KBM-7 (cell line): ENCODE data around the gene DHRS4.
A peak's percentile ranks its signal among the peaks of the same experiment; 100 is the strongest.
"Not testable (repeated sequence)": the region's sequence is repeated elsewhere in the genome, so short reads cannot be mapped to it uniquely, and the experiment has no call there.

Source experiments
- DNase-seq: peaks from one replicate; pipeline ENCODE4 v3.0.0-alpha.2; 2015
- in situ Hi-C: fragments of 300-500 bp; cut with MboI; formaldehyde crosslinking; loops from 2 replicates; pipeline ENCODE4 v1.14.3; 2020; ENCODE audit warnings: low sequenced_read_pairs, low pct_unique_long_range_greater_than_20kb, mixed read lengths

The DHRS4 gene

DNA sequence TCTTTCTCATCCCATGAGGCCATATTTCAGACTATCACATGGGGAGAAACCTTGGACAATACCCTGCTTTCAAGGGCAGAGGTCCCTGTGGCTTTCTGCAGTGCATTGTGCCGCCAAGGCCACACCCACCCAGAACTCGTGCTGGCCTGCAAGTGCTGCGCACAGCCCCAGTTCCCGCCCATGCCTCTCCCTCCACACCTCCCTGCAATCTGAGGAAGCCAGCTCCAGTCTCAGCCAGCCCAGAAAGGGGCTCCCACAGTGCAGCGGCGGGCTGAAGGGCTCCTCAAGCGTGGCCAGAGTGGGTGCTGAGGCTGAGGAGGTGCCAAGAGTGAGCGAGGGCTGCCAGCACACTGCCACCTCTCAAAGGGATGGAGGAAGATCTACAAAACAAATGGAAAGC lies 19.6 kb downstream of the DHRS4 start:
- in situ Hi-C loops, DNase-seq: not testable (repeated sequence)

DNA sequence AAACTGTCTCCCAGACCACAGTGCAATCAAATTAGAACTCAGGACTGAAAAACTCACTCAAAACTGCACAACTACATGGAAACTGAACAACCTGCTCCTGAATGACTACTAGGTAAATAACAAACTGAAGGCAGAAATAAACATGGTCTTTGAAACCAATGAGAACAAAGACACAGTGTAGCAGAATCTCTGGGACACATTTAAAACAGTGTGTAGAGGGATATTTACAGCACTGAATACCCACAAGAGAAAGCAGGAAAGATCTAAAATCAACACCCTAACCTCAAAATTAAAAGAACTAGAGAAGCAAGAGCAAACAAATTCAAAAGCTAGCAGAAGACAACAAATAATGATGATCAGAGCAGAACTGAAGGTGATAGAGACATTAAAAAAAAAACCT lies 20.5 kb downstream of the DHRS4 start:
- in situ Hi-C loops, DNase-seq: not testable (repeated sequence)

DNA sequence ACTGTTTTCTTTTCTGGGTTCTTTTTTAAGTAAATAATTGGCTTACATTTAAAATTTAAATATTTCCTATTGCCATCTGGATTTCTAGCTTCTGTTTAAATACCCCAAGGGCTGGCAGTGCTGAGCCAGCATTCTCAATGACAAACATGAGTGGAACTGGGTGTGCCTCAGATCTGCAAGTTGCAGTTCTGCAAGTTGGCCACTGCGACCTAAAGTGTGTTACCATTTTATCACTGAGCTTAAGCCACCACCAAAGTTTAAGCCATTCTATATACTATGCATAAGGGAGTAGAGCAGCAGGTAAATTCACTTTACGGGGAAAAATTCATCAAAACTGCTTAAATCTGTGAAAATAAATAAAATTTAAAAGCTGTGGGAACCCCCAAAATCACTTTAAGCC lies 23.6 kb downstream of the DHRS4 start:
- DNase-seq = peak; percentile 38
- in situ Hi-C loops = not testable (repeated sequence)

DNA sequence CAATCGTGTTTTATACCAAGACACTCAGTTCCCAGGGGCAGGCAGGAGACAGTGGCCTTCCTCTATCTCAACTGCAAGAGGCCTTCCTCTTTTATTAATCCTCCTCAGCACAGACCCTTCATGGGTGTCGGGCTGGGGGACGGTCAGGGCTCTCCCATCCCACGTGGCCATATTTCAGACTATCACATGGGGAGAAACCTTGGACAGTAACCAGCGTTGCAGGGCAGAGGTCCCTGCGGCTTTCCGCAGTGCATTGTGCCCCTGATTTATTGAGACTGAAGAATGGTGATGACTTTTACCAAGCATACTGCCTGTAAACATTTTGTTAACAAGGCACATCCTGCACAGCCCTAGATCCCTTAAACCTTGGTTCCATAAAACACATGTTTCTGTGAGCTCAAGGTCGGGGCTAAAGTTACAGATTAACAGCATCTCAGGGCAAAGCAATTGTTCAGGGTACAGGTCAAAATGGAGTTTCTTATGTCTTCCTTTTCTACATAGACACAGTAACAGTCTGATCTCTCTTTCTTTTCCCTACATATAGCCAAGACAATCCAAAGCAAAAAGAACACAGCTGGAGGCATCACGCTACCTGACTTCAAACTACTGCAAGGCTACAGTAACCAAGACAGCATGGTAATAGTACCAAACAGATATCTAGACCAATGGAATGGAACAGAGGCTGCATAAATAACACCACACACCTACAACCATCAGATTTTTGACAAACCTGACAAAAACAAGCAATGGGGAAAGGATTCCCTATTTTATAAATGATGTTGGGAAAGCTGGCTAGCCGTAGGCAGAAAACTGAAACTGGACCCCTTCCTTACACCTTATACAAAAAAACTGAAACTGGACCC lies 28.6 kb downstream of the DHRS4 start:
- in situ Hi-C loops, DNase-seq: not testable (repeated sequence)

DNA sequence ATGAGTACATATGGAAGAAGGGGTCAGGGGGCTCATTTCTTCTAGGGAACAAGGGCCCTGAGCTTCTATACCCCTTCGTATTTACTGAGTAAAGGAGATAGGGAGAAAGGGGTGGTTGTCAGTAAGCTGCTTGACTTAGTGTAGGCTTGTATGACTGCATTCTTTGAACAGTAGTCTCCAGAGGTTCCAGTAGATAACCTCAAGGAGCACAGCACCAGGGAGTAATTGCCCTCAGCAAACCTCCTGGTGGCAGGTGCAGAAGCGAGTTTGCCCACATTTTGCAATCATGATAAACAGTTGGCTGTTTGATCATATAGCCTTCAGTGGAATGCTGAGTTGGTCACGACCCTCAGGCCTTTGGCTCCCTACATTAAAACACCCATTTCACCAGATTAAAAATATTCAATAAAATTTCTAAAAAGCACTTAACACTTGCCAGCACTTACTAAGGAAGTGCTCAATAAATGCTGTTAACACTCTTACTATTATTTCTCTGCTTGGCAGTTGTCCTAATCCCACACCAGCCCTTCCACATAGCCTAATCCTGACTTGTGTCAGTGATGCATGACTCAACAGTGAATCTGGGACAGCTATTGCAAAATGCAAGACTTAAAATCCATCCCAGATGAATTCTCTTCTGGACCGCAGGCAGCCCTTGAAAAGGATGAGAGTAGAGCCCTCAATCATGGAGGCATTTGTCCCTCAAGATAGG lies 31.5 kb downstream of the DHRS4 start:
- in situ Hi-C loops = no loop called here
- DNase-seq = no peak

DNA sequence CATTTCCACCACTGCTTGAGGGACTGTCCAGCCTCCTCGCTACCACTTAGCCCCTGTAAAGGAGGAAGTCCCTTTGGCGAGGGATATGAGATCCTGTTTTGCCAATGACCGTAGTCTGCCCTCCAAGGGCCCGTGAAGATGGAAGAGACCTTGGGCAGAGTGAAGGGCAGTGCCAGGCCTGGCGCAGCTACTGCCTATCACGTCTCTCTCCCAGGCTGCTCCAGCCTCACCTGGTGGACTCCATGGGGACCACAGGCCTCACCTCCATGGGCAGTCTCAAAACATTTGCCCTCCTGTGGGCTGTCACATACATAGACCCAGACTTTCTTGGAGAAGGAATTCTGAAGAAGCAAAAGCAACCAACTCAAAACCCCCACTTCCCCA lies 34.6 kb downstream of the DHRS4 start:
- DNase-seq, in situ Hi-C loops: not testable (repeated sequence)

DNA sequence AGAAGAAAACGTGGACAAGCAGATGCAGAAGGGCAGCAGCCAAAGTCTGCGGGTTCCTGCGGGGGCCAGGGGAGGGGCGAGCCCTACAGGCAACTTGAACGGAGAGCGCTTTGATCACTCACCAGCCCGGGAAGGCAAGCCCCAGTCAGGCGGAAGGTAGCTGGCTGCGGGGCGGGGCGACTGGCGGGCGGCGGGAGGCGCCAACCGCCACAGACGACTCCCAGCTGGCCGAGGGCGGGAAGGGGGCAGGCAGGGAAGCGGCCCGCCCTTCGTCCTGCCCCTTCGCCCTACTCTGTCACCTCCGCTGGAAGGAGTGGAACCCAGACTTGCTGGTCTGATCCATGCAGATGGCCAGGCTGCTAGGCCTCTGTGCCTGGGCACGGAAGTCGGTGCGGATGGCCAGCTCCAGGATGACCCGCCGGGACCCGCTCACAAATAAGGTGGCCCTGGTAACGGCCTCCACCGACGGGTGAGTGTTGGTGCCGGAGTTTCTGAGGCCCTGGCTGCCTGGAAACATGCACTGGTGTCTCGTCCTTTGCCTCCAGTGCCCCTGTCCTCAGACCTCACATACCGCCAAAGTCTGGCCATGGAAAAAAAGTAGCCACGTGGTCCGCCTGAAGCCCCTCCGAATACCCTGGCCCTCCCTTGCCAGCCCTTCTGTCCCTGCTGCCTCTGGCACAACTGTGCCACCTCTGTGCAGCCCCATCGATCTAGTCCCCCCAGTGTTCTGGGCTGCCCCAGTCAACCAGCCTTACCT lies 35.2 kb downstream of the DHRS4 start, which contains the start of gene DHRS4L2:
TSS of gene DHRS4L2 (plus strand) at position 323 of the 757 bp plus-strand sequence. CDS start at position 342, 19 bp downstream.
- DNase-seq = peak; percentile 94
- in situ Hi-C loops = not testable (repeated sequence)

DNA sequence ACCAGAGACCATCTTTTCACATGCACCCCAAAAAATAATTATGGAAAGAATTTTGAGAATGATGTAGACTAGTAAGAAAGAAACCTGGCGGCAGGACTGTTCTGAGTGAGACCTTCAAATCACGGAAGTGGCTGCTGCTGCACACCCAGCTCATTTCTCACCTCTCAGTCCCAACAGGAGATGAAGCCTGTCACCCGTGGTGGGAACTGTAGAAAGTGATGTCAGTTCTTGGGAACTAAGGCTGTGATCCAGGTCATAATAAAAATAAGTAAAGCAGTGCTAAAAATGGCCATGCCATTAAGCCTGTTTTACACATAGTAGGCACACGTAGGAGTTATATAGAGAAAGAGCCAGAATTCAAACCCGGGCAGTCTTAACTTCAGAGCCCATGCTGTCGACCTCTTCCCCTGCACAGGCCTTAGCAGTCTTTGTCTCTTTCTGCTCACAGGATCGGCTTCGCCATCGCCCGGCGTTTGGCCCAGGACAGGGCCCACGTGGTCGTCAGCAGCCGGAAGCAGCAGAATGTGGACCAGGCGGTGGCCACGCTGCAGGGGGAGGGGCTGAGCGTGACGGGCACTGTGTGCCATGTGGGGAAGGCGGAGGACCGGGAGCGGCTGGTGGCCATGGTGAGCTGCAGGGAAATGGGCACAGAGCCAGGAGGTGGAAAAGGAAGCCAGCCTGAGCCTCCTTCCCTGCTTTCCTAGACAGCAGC lies 36.3 kb downstream of the DHRS4 start:
- in situ Hi-C loops, DNase-seq: not testable (repeated sequence)

DNA sequence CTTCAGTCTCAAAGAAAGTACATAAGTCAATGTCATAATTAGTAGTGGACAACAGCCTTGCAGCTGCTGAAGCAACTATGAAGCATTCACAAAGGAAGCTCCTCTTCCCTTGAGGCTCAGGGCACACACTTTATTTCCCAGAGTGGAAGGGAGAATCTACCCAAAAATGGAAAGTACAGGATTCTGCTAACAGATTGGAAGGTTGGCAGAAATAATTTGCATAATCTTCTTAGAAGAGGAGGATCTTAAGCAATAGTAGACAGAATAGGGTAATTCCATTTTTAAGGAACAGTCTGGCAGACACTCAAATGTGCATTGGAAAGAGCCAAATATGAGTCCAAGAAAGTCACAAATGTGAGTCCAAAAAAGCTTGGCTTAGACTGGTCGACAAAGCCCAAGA lies 37.4 kb downstream of the DHRS4 start:
- in situ Hi-C loops, DNase-seq: not testable (repeated sequence)

DNA sequence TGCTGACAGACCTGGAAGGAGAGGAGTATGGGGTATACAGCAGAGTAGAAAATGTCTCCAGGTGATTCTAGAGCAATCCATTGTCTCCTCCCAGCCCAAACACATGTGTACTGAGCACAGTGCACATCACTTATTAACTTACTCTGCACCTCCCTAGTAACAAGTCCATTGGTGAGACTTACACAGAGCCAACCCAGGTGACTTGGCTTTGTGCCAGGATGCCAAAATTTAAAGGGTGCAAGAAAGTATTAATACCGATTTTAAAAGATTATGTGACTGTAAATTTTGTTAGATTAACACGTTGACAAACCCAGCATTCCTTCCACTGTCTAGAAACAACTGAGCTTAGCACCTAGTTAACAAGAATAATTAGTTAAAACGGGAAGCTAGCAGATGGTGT lies 39.5 kb downstream of the DHRS4 start:
- in situ Hi-C loops, DNase-seq: not testable (repeated sequence)

DNA sequence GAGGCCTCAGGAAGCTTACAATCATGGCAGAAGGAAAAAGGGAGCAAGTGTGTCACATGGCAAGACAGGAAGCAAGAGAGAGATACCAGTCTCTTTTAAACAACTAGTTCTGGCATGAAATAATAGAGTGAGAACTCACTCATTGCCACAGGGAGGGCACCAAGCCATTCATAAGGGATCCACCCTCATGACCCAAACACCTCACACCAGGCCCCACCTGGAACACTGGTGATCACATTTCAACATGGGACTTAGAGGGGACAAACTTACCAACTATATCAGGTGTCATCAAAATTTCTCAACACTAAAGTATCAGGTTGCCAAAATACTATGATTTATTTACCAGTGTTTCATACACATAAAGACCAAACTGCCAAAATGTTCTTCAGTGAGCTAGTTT lies 42.4 kb downstream of the DHRS4 start:
- in situ Hi-C loops, DNase-seq: not testable (repeated sequence)

DNA sequence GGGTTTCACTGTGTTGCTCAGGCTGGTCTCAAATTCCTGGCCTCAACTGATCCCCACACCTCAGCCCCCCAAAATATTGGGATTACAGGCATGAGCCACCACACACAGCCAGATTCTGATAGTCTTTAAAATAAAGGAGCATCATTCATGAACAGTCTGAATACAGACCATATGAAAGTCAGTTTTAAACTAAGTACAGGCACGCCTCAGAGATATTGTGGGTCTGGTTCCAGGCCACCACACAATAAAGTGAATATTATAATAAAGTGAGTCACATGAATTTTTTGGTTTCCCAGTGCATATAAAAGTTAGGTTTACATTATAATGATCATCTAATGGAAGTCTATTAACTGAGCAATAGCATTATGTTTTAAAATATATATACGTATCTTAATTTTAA lies 43.3 kb downstream of the DHRS4 start:
- DNase-seq, in situ Hi-C loops: not testable (repeated sequence)

DNA sequence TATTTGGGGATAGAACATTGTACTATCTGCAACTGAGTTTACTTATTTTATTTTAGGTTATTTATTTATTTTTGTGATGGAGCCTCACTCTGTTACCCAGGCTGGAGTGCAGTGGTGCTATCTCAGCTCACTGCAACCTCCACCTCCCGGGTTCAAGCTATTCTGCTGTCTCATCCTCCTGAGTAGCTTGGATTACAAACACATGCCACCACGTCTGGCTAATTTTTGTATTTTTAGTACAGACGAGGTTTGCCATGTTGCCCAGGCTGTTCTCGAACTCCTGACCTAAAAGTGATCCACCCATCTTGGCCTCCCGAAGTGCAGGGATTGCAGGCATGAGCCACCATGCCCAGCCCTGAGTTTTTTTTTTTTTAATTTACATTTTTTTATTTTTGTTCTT lies 46.1 kb downstream of the DHRS4 start:
- DNase-seq, in situ Hi-C loops: not testable (repeated sequence)

DNA sequence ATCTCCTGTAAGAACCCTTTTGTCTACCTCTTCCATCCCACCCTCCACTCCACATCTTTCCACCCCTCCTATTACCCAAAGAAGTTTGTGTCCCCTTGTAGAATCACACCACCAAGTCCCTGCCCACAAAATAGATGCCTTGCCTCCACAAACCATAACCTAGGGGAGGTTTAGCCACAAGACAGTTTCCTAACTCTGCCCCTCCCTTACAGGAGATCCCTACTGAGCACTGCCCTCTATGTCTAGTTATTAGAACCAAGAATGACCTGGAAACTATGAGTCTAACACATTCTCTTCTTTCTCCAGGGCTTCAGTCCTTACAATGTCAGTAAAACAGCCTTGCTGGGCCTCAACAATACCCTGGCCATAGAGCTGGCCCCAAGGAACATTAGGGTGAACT lies 47.5 kb downstream of the DHRS4 start:
- in situ Hi-C loops, DNase-seq: not testable (repeated sequence)

DNA sequence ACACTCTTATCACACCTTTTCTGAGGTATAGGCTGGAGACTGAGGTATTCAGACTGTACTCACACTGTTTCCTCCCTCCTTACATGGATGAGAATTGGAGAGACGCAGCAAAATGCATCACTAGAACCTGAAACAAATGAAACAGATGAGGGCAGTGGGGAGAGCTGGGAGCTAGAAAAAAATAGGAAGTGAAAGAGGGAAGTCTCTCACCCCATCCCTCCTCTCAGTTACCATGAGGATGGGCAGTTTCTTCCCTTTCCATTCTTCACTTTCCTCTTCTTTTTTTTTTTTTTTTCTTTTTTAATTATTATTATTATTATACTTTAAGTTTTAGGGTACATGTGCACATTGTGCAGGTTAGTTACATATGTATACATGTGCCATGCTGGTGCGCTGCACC lies 48.1 kb downstream of the DHRS4 start:
- peak; percentile 54 for DNase-seq

DNA sequence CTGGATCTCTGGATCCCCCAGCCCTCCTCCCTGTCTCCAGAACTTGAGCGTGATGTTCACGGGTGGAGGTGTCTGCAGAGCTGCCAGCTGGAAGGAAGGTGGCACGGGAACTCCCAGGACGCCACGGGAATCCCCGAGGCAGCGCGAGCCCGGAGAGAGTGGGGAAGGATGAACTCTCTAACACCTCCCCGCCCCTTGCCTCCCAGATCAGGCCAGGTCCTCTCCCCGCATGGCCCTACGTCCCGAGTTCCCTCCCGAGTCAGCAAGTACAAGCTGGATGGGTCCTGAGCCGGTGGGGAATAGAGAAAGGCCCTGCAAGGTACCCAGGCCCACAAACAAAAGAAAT lies 52.9 kb downstream of the DHRS4 start:
- in situ Hi-C loops, DNase-seq: not testable (repeated sequence)

More for the DNA sequence above, 48.1 kb downstream of the DHRS4 start:
- in situ Hi-C loops = not testable (repeated sequence)

DNA sequence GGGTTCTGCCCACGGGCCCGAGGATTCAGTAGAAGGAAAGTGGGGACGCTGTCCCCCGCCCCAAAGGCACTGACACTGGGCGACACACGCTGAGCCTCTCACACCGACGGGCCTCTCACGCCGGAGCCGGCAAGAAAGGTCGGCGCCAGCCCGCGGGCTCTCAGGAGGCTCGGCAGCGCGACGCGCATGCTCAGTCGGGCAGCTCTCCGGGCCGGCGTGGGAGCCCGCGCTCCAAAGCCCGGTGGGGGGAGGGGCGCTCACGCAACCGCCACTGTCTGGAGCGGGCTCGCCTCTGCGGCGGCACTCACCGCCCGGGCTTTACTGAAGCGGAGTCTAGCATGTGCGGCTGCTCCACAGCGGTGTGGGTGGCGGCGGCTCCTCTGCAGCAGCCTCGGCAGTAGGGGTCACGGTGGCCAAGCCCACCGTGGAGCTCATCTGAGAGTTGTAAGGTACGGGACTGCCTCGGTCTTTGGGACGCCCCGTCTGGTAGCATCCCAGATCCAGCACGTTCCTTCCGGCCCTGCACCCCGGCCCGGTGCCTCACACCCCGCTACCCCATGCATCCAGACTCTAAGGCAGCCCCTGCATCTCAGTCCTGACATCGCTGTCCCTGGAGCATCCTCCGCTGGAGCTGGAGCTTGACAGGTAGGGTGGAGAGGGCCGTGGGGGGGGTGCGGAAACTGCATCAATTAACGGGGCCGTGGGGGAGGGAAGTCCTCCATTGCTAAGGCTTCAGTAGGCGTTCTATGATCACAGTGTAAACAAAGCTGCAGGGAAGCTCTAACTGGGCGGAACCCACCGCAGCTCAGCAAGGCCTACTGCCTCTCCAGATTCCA lies 53.5 kb downstream of the DHRS4 start:
- peak; percentile 28 for DNase-seq
- in situ Hi-C loops = not testable (repeated sequence)

DNA sequence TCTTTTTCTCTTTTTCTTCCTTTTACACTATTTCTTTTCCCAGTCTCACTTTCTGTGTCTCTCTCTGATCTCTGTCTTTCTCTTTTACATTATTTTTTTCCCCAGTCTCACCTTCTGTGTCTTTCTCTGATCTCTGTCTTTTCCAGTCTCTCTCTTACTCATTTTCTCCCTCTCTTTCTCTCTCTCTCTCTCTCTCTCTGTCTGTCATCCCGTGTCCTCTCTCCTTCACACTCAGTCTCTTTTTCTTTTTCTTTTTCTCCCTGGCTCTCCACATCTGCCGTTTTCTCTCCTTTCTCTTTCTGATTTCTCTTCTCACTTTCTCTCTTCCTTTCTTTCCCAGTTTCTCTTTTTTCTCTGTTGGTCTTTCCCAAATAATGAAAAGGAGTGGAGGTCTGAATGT lies 57.5 kb downstream of the DHRS4 start:
- in situ Hi-C loops = no loop called here
- DNase-seq = no peak
